ENCODE results near the gene MAN2A2.

The MAN2A2 gene

GRCh38 chr15:90889736-90890456 lies 13.2 kb upstream of the MAN2A2 start:
- Histone ChIP-seq H3K9ac (ENCODE audit: low read length) (no peak overlapping the region), H4K91ac (ENCODE audit: low read depth, low read length) (no peak overlapping the region), H3K4me2 (ENCODE audit: low read length) (no peak overlapping the region), H3K27ac (ENCODE audit: low read depth, low read length) (no peak overlapping the region), H2AK5ac (ENCODE audit: low read length) (no peak overlapping the region), H2AFZ (ENCODE audit: insufficient read depth, low read length, poor library complexity) (no peak overlapping the region), H3K23ac (ENCODE audit: low read length) (no peak overlapping the region), H3K4me1 (ENCODE audit: control insufficient read depth in 1 of 2, insufficient read depth in 2 of 2, low read length in 2 of 2) (peaks cover 9 to 10% of the 10 kb centered on the region in 2 experiments), H2BK5ac (ENCODE audit: low read depth, low read length, poor library complexity) (no peak overlapping the region), H3K9me3 (ENCODE audit: insufficient read depth, low read depth, low read length) (peaks cover 4% of the 10 kb centered on the region), H3K18ac (ENCODE audit: low read length) (no peak overlapping the region), H3K4ac (ENCODE audit: low read depth, low read length) (no peak overlapping the region), H3K79me2 (ENCODE audit: control insufficient read depth, insufficient read depth, low read length, poor library complexity) (no peaks in the 10 kb centered on the region), H3K4me3 (ENCODE audit: low read depth, low read length) (no peak overlapping the region), H4K8ac (ENCODE audit: low read depth, low read length) (no peak overlapping the region), H3K36me3 (ENCODE audit: control insufficient read depth in 1 of 2, insufficient read depth in 2 of 2, low read length in 2 of 2) (peaks cover 54 to 58% of the 10 kb centered on the region in 2 experiments), H2BK12ac (ENCODE audit: low read length) (no peak overlapping the region), H3K27me3 (ENCODE audit: insufficient read depth, low read length) (no peaks in the 10 kb centered on the region), H3K79me1 (ENCODE audit: low read length) (peaks cover 6% of the 10 kb centered on the region), H4K12ac (ENCODE audit: low read depth, low read length) (no peak overlapping the region), H2BK120ac (ENCODE audit: insufficient read depth, low read length, poor library complexity) (no peak overlapping the region), H3K14ac (ENCODE audit: low read length) (no peak overlapping the region)
- peak in 1 of 2 donors; percentile 22 for DNase-seq
- whole genome bisulfite sequencing (ENCODE audit: extremely low coverage, insufficient coverage, insufficient read length), result no CpG with 5 or more reads among the region's 31 CpGs

- Histone ChIP-seq H3K18ac (ENCODE audit: low read length) (no peak overlapping the region), H2BK5ac (ENCODE audit: low read depth, low read length, poor library complexity) (no peak overlapping the region), H3K4me1 (ENCODE audit: control insufficient read depth in 1 of 2, insufficient read depth in 2 of 2, low read length in 2 of 2) (peaks cover 0 to under 1% of the 10 kb centered on the region in 2 experiments), H3K36me3 (ENCODE audit: control insufficient read depth in 1 of 2, insufficient read depth in 2 of 2, low read length in 2 of 2) (peaks cover 62 to 68% of the 10 kb centered on the region in 2 experiments), H4K8ac (ENCODE audit: low read depth, low read length) (no peak overlapping the region), H3K23ac (ENCODE audit: low read length) (no peak overlapping the region), H3K27me3 (ENCODE audit: insufficient read depth, low read length) (no peaks in the 10 kb centered on the region), H2AK5ac (ENCODE audit: low read length) (no peak overlapping the region), H3K14ac (ENCODE audit: low read length) (no peak overlapping the region), H3K4ac (ENCODE audit: low read depth, low read length) (no peak overlapping the region), H3K4me2 (ENCODE audit: low read length) (no peak overlapping the region), H3K27ac (ENCODE audit: low read depth, low read length) (no peak overlapping the region), H2BK120ac (ENCODE audit: insufficient read depth, low read length, poor library complexity) (no peak overlapping the region), H3K4me3 (ENCODE audit: low read depth, low read length) (no peak overlapping the region), H3K79me1 (ENCODE audit: low read length) (no peaks in the 10 kb centered on the region), H4K12ac (ENCODE audit: low read depth, low read length) (no peak overlapping the region), H2BK12ac (ENCODE audit: low read length) (no peak overlapping the region), H3K9me3 (ENCODE audit: insufficient read depth, low read depth, low read length) (peaks cover 4% of the 10 kb centered on the region), H2AFZ (ENCODE audit: insufficient read depth, low read length, poor library complexity) (no peak overlapping the region), H4K91ac (ENCODE audit: low read depth, low read length) (no peak overlapping the region), H3K9ac (ENCODE audit: low read length) (no peak overlapping the region), H3K79me2 (ENCODE audit: control insufficient read depth, insufficient read depth, low read length, poor library complexity) (no peaks in the 10 kb centered on the region)
- DNase-seq, result no peak
- WGBS (ENCODE audit: extremely low coverage, insufficient coverage, insufficient read length), result no CpG with 5 or more reads among the region's 12 CpGs
These were observed 12.3 kb upstream of the MAN2A2 start for GRCh38 chr15:90890839-90891238.

GRCh38 chr15:90891346-90891949 lies 11.7 kb upstream of the MAN2A2 start:
- no peaks in the 10 kb centered on the region for H3K79me2 ChIP-seq (ENCODE audit: control insufficient read depth, insufficient read depth, low read length, poor library complexity)
- no CpG with 5 or more reads among the region's 8 CpGs for WGBS (ENCODE audit: extremely low coverage, insufficient coverage, insufficient read length)
- no peak overlapping the region for H4K8ac ChIP-seq (ENCODE audit: low read depth, low read length)
- H3K4ac ChIP-seq (ENCODE audit: low read depth, low read length), result no peak overlapping the region
- no peak overlapping the region for H3K27ac ChIP-seq (ENCODE audit: low read depth, low read length)
- no peaks in the 10 kb centered on the region for H3K27me3 ChIP-seq (ENCODE audit: insufficient read depth, low read length)
- no peak overlapping the region for H3K14ac ChIP-seq (ENCODE audit: low read length)
- H3K4me2 ChIP-seq (ENCODE audit: low read length), result no peak overlapping the region
- no peaks in the 10 kb centered on the region for H3K79me1 ChIP-seq (ENCODE audit: low read length)
- H2AK5ac ChIP-seq (ENCODE audit: low read length), result no peak overlapping the region
- no peak overlapping the region for H3K23ac ChIP-seq (ENCODE audit: low read length)
- H2BK5ac ChIP-seq (ENCODE audit: low read depth, low read length, poor library complexity), result no peak overlapping the region
- no peak overlapping the region for H2BK120ac ChIP-seq (ENCODE audit: insufficient read depth, low read length, poor library complexity)
- H3K36me3 ChIP-seq (ENCODE audit: control insufficient read depth in 1 of 2, insufficient read depth in 2 of 2, low read length in 2 of 2), result peaks cover 61 to 70% of the 10 kb centered on the region in 2 experiments
- no peak overlapping the region for H2BK12ac ChIP-seq (ENCODE audit: low read length)
- no peak overlapping the region for H4K91ac ChIP-seq (ENCODE audit: low read depth, low read length)
- no peak overlapping the region for H3K18ac ChIP-seq (ENCODE audit: low read length)
- no peak overlapping the region for H3K9ac ChIP-seq (ENCODE audit: low read length)
- H3K9me3 ChIP-seq (ENCODE audit: insufficient read depth, low read depth, low read length), result peaks cover 4% of the 10 kb centered on the region
- no peak for DNase-seq
- no peak overlapping the region for H3K4me3 ChIP-seq (ENCODE audit: low read depth, low read length)
- H2AFZ ChIP-seq (ENCODE audit: insufficient read depth, low read length, poor library complexity), result no peak overlapping the region
- no peak overlapping the region for H4K12ac ChIP-seq (ENCODE audit: low read depth, low read length)
- H3K4me1 ChIP-seq (ENCODE audit: control insufficient read depth in 1 of 2, insufficient read depth in 2 of 2, low read length in 2 of 2), result no peaks in the 10 kb centered on the region

- Histone ChIP-seq H3K9ac (ENCODE audit: low read length) (no peak overlapping the region), H3K4me3 (ENCODE audit: low read depth, low read length) (no peak overlapping the region), H4K12ac (ENCODE audit: low read depth, low read length) (no peak overlapping the region), H3K79me2 (ENCODE audit: control insufficient read depth, insufficient read depth, low read length, poor library complexity) (no peaks in the 10 kb centered on the region), H4K8ac (ENCODE audit: low read depth, low read length) (no peak overlapping the region), H3K4me1 (ENCODE audit: control insufficient read depth in 1 of 2, insufficient read depth in 2 of 2, low read length in 2 of 2) (no peaks in the 10 kb centered on the region), H2AFZ (ENCODE audit: insufficient read depth, low read length, poor library complexity) (no peak overlapping the region), H3K9me3 (ENCODE audit: insufficient read depth, low read depth, low read length) (peaks cover 4% of the 10 kb centered on the region), H3K36me3 (ENCODE audit: control insufficient read depth in 1 of 2, insufficient read depth in 2 of 2, low read length in 2 of 2) (peaks cover 60 to 66% of the 10 kb centered on the region in 2 experiments), H4K91ac (ENCODE audit: low read depth, low read length) (no peak overlapping the region), H2AK5ac (ENCODE audit: low read length) (no peak overlapping the region), H3K4me2 (ENCODE audit: low read length) (no peak overlapping the region), H3K23ac (ENCODE audit: low read length) (no peak overlapping the region), H3K79me1 (ENCODE audit: low read length) (no peaks in the 10 kb centered on the region), H3K18ac (ENCODE audit: low read length) (no peak overlapping the region), H2BK12ac (ENCODE audit: low read length) (no peak overlapping the region), H3K4ac (ENCODE audit: low read depth, low read length) (no peak overlapping the region), H2BK120ac (ENCODE audit: insufficient read depth, low read length, poor library complexity) (no peak overlapping the region), H3K27ac (ENCODE audit: low read depth, low read length) (no peak overlapping the region), H2BK5ac (ENCODE audit: low read depth, low read length, poor library complexity) (no peak overlapping the region), H3K14ac (ENCODE audit: low read length) (no peak overlapping the region), H3K27me3 (ENCODE audit: insufficient read depth, low read length) (no peaks in the 10 kb centered on the region)
- no CpG with 5 or more reads among the region's 11 CpGs for WGBS (ENCODE audit: extremely low coverage, insufficient coverage, insufficient read length)
- no peak for DNase-seq
These were observed 11.1 kb upstream of the MAN2A2 start for GRCh38 chr15:90892023-90892422.
